ENCODE measurements around the gene EPB41L1.

Gene EPB41L1

DNA sequence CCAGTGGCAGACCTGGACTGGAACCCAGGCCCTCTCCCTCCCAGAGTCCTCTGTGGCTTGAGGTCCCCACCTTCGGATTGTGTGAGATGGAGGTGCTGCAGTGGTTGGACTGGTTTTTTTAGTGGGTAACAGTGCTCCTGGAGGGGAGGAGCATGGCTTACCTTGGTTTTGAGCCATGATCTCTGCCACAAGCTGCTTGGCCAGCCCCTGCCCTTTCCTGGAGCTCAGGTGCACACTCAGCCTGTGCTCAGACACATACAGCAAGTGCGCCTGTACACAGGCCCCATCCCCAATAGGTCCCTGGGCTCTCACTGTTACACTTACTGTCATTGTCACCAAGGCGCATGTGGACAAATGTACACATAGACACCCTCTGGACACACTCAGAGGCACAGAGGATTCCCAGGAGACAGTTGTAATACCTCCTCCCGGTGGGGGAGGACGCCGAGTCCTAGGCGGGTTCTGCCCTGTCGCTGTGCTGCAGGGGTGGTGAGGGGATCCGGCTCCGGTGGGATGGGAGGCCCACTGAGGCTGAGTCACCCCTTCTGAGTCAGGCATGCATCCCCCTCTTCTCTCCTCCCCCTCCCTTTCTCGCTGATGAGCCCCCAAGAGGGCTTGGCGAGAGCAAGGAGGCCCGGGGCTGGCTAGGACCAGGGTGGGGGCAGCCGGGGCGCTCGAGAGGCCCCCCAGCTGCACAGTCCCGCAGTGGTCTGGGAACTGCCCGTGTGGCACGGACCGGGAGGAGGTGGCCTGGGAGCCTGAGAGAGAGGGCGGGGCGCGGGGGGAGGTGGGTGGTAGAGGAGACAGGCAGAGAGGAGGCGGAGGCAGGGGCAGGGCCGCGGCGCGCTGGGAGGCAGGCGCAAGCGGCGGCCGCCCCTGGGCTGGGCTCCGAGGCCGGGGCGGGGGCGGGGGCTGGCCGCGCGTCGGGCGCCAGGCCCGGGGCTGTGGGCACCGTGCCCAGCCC, 522 bp upstream of the EPB41L1 start:
- peak in 2 of 4 experiments; percentile 14 to 44 for DNase-seq (ENCODE audit: low read depth in 4 of 4, low spot score in 1 of 4)

DNA sequence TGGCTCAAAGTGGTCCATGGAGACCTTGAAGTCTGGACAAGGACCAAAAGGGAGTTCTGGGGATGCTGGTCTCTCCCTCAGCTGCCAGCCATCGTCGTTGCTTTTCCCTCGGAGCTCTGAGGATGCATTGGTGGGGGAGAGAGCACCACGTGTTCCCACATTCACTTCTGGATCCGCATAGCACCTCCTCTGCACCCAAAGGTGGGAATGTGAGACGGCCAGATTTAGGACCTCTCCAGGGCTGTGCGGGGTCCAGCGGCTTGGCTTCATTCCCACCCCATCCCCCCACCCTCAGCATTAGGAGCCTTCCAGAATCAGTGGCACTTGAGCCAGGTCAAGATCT, 1.1 kb downstream of the EPB41L1 start:
- DNase-seq (ENCODE audit: low read depth in 4 of 4, low spot score in 1 of 4): no peak

- no peak for DNase-seq (ENCODE audit: low read depth in 4 of 4, low spot score in 1 of 4)
Observed at GRCh38 chr20:36155991-36156390, 1.5 kb downstream of the EPB41L1 start.

GRCh38 chr20:36157610-36158009, 3.1 kb downstream of the EPB41L1 start:
- no peak for DNase-seq (ENCODE audit: low read depth in 4 of 4, low spot score in 1 of 4)

DNA sequence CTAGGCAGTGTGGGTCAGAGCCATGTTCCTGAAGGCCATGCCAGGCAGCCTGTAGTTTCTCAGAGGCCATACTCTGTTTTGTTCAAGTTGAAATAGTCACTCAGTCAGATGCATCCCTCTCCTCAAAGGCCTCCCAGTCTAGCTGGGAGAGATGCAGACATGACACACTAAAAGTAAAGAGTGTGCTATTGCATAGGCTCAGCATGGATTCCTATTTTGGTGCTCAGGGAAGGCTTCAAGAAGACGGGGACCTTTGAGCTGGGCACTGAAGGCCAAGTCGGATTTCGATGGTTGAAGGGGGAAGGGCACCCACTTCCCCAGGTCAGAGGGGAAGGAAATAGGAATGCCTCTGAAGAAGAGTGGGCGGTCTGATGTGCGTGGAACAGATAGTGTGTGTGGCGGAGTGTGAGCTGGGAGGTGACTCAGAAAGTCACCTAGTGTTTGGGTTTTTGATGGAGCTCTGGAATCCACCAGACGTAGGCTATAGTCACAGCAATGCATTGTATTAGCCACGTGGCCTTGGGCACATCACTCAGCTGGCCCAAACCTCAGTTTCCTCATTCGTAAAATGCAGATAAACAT, 3.7 kb downstream of the EPB41L1 start:
- DNase-seq (ENCODE audit: low read depth in 4 of 4, low spot score in 1 of 4): no peak

DNA sequence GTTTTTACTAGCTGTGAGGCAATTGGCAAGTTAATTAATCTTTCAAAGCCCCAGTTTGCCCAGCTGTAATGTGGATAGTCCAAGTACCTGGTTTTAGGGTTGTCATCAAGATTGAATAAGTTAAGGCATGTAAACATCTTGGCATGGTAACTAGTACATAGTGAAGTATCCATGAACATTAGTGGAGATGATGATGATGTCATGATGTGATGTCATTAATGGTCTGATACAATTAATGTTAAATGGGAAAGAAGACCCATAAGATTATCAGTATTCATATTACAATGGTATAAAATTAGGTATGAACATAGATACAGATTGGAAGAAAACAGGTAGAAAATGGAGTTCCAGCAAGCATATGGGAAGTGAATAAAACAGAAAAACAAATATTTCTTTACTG, 5.3 kb downstream of the EPB41L1 start:
- no peak for DNase-seq (ENCODE audit: low read depth in 4 of 4, low spot score in 1 of 4)

- no peak for DNase-seq (ENCODE audit: low read depth in 4 of 4, low spot score in 1 of 4)
Observed at GRCh38 chr20:36162272-36162966, 7.9 kb downstream of the EPB41L1 start.

DNA sequence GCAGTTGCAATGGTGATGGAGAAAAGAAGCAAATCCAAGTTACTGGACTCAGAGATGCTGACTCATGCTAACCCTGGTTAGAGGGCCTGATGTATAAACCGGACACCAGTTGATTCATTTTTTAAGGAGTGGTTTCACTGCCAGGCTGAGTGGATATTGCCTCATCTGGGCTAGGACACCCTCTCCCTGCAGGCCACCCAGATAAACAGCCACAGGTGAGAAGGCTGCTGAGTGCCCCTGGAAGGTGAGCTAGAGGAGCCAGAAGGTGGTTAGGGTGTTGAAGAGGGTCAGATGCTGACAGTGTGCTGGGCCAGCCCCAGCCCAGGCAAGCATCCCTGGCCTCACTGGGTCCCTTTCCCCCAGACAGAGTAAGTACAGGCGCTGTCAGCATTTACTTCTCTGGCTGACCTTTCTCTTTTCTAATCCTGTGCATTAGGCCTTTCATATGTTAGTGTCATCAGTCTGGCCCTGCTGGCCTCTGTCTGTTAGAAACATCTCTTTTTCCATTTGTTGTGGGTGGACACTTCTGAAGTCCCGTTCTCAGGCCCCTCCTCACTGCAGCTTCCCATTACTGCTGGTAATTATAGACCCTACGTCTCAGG, 13.5 kb downstream of the EPB41L1 start:
- no peak for DNase-seq (ENCODE audit: low read depth in 4 of 4, low spot score in 1 of 4)

DNA sequence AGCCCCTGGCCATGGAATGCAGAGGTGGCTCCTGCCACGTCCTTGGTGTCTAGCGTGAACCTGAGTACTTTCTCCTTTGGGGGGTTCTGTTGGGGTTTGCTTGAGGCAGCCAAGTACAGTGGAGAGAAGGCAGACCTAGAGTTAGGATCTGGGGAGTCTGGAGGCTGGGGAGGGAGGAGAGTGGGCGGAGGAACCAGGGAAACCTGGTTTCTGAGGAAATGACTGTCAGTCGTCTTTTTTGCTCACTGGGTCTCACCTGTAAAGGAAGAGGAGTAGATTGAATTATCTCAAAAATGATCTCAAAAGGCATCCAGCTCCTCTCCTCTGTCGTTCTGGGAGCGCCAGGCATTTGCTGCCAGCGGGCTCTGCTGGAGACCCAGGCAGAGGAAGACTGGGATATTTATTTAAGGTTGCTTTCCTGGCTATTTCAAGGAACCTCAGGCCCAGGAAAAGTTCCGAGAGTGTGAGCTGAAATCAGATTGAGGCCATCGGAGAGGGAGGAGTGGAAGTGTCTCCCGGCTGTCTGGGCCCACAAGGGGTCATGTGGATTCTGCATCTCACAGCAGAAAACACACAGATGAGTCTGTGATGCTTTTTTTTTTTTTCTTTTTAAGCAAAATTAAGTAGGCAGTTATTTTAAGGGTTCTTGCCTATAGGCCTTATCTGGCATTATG, 16.1 kb downstream of the EPB41L1 start:
- no peak for DNase-seq (ENCODE audit: low read depth in 4 of 4, low spot score in 1 of 4)

DNA sequence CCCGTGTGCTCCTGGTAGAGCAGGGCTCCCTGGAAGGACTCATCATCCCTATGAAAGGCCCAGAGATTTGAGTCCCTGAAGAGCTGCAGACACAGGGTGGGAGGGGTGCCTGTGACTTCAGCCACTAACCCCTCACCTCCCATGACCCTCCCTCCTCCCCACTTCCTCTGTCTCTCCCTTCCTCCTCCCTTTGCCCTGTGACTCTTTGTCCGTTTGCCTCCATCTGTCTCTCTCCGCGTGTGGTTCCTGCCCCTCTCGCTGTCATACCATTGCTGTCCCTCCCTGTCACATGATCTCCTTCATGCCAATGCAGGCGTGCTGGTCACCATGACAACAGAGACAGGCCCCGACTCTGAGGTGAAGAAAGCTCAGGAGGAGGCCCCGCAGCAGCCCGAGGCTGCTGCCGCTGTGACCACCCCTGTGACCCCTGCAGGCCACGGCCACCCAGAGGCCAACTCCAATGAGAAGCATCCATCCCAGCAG, 19.0 kb downstream of the EPB41L1 start:
- no peak for DNase-seq (ENCODE audit: low read depth in 4 of 4, low spot score in 1 of 4)

DNA sequence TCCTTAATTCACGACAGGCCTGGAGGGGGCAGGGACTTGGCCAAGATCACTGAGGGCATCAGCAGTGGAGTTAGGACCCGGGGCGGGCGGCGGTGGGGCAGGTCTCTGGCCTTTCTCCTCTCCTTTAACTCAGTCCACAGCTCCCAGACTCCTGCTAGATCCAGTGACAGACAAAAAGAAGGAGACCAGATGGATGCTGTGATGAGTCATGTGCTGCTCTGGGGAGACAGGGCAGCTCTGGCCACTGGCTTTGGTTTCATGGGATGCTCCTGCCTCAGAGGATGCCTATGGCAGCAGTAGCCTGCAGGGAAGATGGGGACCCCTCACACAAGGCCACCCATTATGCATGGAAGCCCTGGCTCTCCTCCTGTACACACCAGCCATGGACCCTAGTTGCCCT, 20.5 kb downstream of the EPB41L1 start:
- no peak for DNase-seq (ENCODE audit: low read depth in 4 of 4, low spot score in 1 of 4)

GRCh38 chr20:36175475-36175995, 21.0 kb downstream of the EPB41L1 start:
- DNase-seq (ENCODE audit: low read depth in 4 of 4, low spot score in 1 of 4): no peak

GRCh38 chr20:36177716-36178115, 23.2 kb downstream of the EPB41L1 start:
- DNase-seq (ENCODE audit: low read depth in 4 of 4, low spot score in 1 of 4): no peak

- DNase-seq (ENCODE audit: low read depth in 4 of 4, low spot score in 1 of 4): no peak
Observed at GRCh38 chr20:36179170-36179945, 24.8 kb downstream of the EPB41L1 start.

GRCh38 chr20:36180323-36180722, 25.8 kb downstream of the EPB41L1 start:
- DNase-seq (ENCODE audit: low read depth in 4 of 4, low spot score in 1 of 4): no peak

GRCh38 chr20:36181934-36182603, 27.5 kb downstream of the EPB41L1 start:
- no peak for DNase-seq (ENCODE audit: low read depth in 4 of 4, low spot score in 1 of 4)

GRCh38 chr20:36182604-36183154, 28.1 kb downstream of the EPB41L1 start:
- DNase-seq (ENCODE audit: low read depth in 4 of 4, low spot score in 1 of 4): no peak

GRCh38 chr20:36183155-36183944, 28.8 kb downstream of the EPB41L1 start:
- no peak for DNase-seq (ENCODE audit: low read depth in 4 of 4, low spot score in 1 of 4)

Measured in stimulated activated CD4-positive, alpha-beta T cell treated with anti-CD3 and anti-CD28 coated beads, Interleukin-1b, Interleukin-23, amount 100 ng/mL, for 24 hours (primary cell).